Liver (tissue), 3 donors: ENCODE data around the gene ARMC2.

ENCODE experiments used
- GABPA ChIP-seq, 2 donors: IDR thresholded peaks in 1 of 2; conservative IDR thresholded peaks in 1 of 2; 2 replicates each; pipeline ENCODE4 v1.6.1; 2016; ENCODE audit warnings: antibody characterized with exemption in 2 of 2, mild to moderate bottlenecking in 1 of 2, moderate library complexity in 1 of 2
- TF ChIP-seq, protein P1 (sequence below): fragments of 150-350 bp; IDR thresholded peaks from 2 replicates; pipeline ENCODE4 v1.5.1; 2017; ENCODE audit warnings: improper control_type of control experiment, low read depth, low read length; ENCODE audit not compliant: missing input control
- donor health status: healthy.
- donor health status: healthy.

DNA sequence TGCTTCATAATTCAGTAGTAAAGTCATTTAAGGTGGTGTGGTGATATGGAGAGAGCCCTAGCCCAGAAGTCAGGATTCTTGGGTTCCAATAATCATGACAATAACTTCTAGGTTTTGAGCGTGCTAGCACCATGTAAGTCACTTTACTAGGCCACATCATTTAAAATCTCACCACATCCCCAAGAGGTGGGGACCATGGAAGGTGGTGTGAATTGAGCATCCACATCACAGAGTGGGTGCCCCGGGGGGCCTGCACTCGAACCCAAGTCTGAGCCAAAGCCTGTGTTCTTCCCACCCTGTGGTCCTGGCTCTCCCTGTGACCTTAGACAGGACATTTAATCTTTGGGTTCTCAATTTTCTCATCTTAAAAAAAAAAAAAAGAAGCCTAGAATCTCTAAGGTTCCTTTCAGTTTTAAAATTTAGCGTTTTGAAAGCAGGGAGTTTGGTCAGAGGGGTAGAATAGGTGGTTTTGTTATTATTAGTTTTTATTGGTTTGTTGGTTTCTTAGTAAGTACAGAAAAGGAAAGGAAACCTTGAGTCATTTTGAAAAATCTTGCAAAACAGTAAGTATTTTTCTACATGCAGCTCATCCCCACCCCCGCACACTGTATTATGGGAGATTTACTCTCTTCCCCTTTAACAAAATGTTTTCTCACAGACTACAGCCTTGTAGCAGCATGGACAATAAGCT is 26.4 kb downstream of the ARMC2 start:
- TF ChIP-seq, protein P1, sequence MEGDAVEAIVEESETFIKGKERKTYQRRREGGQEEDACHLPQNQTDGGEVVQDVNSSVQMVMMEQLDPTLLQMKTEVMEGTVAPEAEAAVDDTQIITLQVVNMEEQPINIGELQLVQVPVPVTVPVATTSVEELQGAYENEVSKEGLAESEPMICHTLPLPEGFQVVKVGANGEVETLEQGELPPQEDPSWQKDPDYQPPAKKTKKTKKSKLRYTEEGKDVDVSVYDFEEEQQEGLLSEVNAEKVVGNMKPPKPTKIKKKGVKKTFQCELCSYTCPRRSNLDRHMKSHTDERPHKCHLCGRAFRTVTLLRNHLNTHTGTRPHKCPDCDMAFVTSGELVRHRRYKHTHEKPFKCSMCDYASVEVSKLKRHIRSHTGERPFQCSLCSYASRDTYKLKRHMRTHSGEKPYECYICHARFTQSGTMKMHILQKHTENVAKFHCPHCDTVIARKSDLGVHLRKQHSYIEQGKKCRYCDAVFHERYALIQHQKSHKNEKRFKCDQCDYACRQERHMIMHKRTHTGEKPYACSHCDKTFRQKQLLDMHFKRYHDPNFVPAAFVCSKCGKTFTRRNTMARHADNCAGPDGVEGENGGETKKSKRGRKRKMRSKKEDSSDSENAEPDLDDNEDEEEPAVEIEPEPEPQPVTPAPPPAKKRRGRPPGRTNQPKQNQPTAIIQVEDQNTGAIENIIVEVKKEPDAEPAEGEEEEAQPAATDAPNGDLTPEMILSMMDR = no peak
- TF ChIP-seq GABPA (IDR thresholded peaks at IDR 0.05 in 1 of 2, conservative IDR thresholded peaks at IDR 0.05 in 1 of 2) = no peak
